HUES48 (cell line): ENCODE results near the gene GNE.
"Not testable (repeated sequence)": the region's sequence is repeated elsewhere in the genome, so short reads cannot be mapped to it uniquely, and the experiment has no call there.

Source experiments
- H3K27ac ChIP-seq: one replicate; pipeline ENCODE4 v1.7.0; 2013; ENCODE audit warnings: low read depth, low read length, inconsistent platforms
- H3K27me3 ChIP-seq: 2 replicates; pipeline ENCODE4 v1.6.1; 2013; ENCODE audit warnings: mild to moderate bottlenecking, low read length; ENCODE audit not compliant: control insufficient read depth, insufficient read depth
- H3K36me3 ChIP-seq: 2 replicates; pipeline ENCODE4 v1.6.1; 2013; ENCODE audit warnings: low read length; ENCODE audit not compliant: control insufficient read depth, insufficient read depth
- H3K4me1 ChIP-seq: 2 replicates; pipeline ENCODE4 v1.6.1; 2013; ENCODE audit warnings: mild to moderate bottlenecking, low read length; ENCODE audit not compliant: control insufficient read depth, insufficient read depth
- H3K4me3 ChIP-seq: 2 replicates; pipeline ENCODE4 v1.5.1; 2013; ENCODE audit warnings: mild to moderate bottlenecking, low read depth, low read length
- H3K9ac ChIP-seq: 2 replicates; pipeline ENCODE4 v1.6.1; 2013; ENCODE audit warnings: mild to moderate bottlenecking, low read depth, low read length, moderate library complexity
- H3K9me3 ChIP-seq: 2 replicates; pipeline ENCODE4 v1.6.1; 2013; ENCODE audit warnings: low read length; ENCODE audit not compliant: control insufficient read depth, insufficient read depth

Gene GNE

GRCh38 chr9:36189976-36190375, 68.3 kb downstream of the GNE start:
- Histone ChIP-seq H3K27ac (peak overlapping the region; percentile 95), H3K9me3 (no peaks in the 10 kb centered on the region), H3K4me3 (peak overlapping the region; percentile 94), H3K9ac (peak overlapping the region; percentile 70; the same call in 1 of the 2 replicates), H3K36me3 (peaks cover 11% of the 10 kb centered on the region), H3K27me3 (no peaks in the 10 kb centered on the region), H3K4me1 (peaks cover 23% of the 10 kb centered on the region)

DNA sequence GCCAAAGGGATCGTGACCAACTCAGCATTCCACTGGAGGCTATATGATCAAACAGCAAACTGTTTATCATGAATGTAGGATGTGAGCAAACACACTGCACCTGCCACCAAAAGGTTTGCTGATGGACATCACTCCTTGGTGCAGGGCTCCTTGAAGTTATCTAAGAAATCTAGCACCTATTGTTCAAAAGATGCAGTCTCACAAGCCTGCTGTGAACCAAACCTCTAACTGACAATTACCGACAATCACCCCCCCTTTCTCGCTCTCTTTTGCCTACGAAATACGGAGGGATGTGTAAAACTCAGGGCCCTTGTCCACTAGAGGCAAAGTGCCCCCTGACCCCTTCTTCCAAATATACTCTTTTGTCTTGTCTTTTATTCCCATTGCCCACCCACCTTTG, 70.0 kb downstream of the GNE start:
- Histone ChIP-seq H3K9me3 (no peaks in the 10 kb centered on the region), H3K4me3 (no peak overlapping the region), H3K36me3 (0 out of 2 replicates have a peak, but pooled peaks cover 3% of the 10 kb centered on the region), H3K9ac (no peak overlapping the region), H3K4me1 (peaks cover 23% of the 10 kb centered on the region), H3K27me3 (no peaks in the 10 kb centered on the region), H3K27ac (no peak overlapping the region)

GRCh38 chr9:36187414-36187813, 70.8 kb downstream of the GNE start:
- Histone ChIP-seq H3K4me3 (no peak overlapping the region), H3K9me3 (no peaks in the 10 kb centered on the region), H3K4me1 (peaks cover 16% of the 10 kb centered on the region; the same call in 1 of the 2 replicates), H3K36me3 (no peaks in the 10 kb centered on the region), H3K9ac (no peak overlapping the region), H3K27me3 (no peaks in the 10 kb centered on the region), H3K27ac (no peak overlapping the region)

DNA sequence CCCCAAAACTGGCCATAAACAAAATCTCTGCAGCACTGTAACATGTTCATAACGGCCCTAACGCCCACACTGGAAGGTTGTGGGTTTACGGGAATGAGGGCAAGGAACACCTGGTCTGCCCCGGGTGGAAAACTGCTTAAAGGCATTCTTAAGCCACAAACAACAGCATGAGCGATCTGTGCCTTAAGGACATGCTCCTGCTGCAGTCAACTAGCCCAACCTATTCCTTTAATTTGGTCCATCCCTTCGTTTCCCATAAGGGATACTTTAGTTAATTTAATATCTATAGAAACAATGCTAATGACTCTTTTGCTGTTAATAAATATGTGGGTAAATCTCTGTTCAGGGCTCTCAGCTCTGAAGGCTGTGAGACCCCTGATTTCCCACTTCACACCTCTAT, 78.0 kb downstream of the GNE start:
- not testable (repeated sequence) for H3K36me3 ChIP-seq, H3K9ac ChIP-seq, H3K27ac ChIP-seq, H3K9me3 ChIP-seq, H3K4me1 ChIP-seq, H3K4me3 ChIP-seq, H3K27me3 ChIP-seq

DNA sequence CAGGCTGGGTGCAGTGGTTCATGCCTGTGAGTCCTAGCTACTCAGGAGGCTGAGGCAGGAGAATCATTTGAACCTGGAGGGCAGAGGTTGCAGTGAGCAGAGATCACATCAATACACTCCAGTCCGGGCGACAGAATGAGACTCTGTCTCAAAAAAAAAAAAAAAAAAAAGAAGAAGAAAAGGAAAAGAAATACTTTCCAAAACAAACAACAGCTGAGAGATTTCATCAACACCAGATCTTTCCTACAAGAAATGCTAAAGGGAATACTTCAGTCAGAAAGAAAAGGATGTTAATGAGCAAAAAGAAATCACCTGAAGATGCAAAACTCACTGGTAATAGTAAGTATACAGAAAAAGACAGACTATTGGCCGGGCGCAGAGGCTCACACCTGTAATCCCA, 80.7 kb downstream of the GNE start:
- no peak overlapping the region for H3K27ac ChIP-seq
- no peaks in the 10 kb centered on the region for H3K9me3 ChIP-seq
- no peaks in the 10 kb centered on the region for H3K4me1 ChIP-seq
- H3K36me3 ChIP-seq: no peaks in the 10 kb centered on the region
- H3K9ac ChIP-seq: no peak overlapping the region
- H3K4me3 ChIP-seq: no peak overlapping the region
- no peaks in the 10 kb centered on the region for H3K27me3 ChIP-seq

DNA sequence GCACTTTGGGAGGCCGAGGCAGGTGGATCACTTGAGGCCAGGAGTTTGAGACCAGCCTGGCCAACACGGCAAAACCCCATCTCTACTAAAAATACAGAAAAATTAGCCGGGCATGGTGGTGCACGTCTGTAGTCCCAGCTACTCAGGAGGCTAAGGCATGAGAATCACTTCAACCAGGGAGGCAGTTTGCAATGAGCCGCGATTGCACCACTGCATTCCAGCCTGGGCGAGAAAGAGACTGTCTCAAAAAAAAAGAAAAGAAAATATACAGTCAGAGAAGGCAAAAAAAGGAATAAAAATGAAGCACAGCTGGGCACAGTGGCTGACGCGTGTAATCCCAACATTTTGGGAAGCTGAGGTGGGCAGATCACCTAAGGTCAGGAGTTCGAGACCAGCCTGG, 81.8 kb downstream of the GNE start:
- H3K4me1 ChIP-seq, H3K36me3 ChIP-seq, H3K9me3 ChIP-seq, H3K27me3 ChIP-seq, H3K9ac ChIP-seq, H3K4me3 ChIP-seq, H3K27ac ChIP-seq: not testable (repeated sequence)

DNA sequence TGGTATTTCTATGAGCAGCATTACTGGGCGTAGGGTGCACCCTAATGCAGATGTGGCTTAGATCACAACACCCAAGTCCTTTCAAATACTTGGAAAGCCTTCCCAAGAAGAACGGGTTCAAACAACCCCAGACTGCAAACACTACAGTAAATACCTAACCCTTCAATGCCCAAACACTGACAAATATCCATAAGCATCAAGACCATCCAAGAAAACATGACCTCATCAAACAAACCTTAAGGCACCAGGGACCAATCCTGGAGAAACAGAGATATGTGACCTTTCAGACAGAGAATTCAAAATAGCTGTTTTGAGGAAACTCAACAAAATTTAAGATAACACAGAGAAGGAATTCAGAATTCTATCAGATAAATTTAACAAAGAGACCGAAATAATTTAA, 83.0 kb downstream of the GNE start:
- not testable (repeated sequence) for H3K9ac ChIP-seq, H3K4me3 ChIP-seq, H3K9me3 ChIP-seq, H3K36me3 ChIP-seq, H3K27me3 ChIP-seq, H3K27ac ChIP-seq, H3K4me1 ChIP-seq

DNA sequence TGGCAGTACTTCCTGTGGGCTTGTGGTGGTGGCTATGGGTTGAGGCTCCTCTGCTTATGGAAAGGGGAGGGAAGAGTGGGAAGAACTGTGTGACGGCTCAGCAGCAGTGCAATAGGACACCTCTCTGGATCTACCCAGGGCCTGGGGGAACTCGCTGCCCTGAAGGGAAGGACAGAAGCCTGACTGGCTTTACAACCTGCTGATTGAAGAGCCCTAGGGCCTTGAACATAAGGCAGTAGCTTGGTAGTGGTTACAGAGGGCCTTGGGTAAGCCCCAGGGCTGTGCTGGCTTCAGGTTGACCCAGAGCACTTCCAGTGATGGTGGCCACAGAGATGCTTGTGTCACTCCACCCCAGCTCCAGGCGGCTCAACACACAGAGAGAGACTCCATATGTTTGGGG, 83.5 kb downstream of the GNE start:
- H3K4me3 ChIP-seq: no peak overlapping the region
- H3K9ac ChIP-seq: no peak overlapping the region
- H3K27me3 ChIP-seq: no peaks in the 10 kb centered on the region
- H3K27ac ChIP-seq: no peak overlapping the region
- H3K4me1 ChIP-seq: no peaks in the 10 kb centered on the region
- no peaks in the 10 kb centered on the region for H3K9me3 ChIP-seq
- no peaks in the 10 kb centered on the region for H3K36me3 ChIP-seq

DNA sequence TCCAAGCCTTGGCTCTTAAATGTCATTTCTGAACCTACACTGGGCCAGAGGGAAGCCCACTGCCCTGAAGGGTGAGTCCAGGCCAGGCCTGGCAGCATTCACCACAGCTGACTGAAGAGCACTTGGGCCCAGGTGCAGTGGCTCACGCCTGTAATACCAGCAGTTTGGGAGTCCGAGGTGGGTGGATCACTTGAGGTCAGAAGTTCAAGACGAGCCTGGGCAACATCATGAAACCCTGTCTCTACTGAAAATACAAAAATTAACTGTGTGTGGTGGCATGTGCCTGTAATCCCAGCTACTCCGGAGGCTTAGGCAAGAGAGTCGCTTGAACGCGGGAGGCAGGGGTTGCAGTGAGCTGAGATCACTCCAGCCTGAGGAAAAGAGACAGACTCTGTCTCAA, 84.0 kb downstream of the GNE start:
- no peak overlapping the region for H3K4me3 ChIP-seq
- no peak overlapping the region for H3K9ac ChIP-seq
- no peak overlapping the region for H3K27ac ChIP-seq
- no peaks in the 10 kb centered on the region for H3K9me3 ChIP-seq
- no peaks in the 10 kb centered on the region for H3K36me3 ChIP-seq
- H3K27me3 ChIP-seq: no peaks in the 10 kb centered on the region
- no peaks in the 10 kb centered on the region for H3K4me1 ChIP-seq

DNA sequence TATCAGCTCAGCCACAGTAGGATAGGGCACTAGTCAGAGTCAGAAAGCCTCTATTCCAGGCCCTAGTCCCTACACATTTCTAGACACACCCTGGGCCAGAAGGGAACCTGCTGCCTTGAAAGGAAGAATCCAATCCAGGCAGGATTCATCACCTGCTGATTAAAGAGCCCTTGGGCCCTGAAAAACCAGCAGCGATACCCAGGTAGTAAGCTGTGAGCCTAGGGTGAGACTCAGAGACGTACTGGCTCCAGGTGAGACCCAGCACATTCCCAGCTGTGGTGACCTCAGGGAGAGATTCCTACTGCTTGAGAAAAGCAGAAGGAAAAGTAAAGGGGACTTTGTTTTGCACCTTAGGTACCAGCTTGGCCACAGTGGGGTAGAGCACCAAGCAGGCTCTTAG, 84.4 kb downstream of the GNE start:
- Histone ChIP-seq H3K9ac (no peak overlapping the region), H3K4me3 (no peak overlapping the region), H3K9me3 (no peaks in the 10 kb centered on the region)

DNA sequence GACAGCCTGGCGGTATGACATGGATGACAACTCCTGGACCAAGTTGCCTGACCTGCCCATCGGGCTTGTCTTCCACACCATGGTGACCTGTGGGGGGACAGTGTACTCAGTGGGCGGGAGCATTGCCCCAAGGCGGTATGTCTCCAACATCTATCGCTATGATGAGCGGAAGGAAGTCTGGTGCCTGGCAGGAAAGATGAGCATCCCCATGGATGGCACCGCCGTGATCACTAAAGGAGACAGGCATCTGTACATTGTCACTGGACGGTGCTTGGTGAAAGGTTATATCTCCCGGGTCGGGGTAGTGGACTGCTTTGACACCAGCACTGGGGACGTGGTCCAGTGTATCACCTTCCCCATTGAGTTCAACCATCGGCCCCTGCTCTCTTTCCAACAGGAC, 87.7 kb downstream of the GNE start:
- no peaks in the 10 kb centered on the region for H3K9me3 ChIP-seq
- H3K4me3 ChIP-seq: no peak overlapping the region
- no peaks in the 10 kb centered on the region for H3K4me1 ChIP-seq
- H3K9ac ChIP-seq: no peak overlapping the region
- no peaks in the 10 kb centered on the region for H3K36me3 ChIP-seq
- H3K27ac ChIP-seq: no peak overlapping the region
- H3K27me3 ChIP-seq: no peaks in the 10 kb centered on the region

More for the DNA sequence above, 84.4 kb downstream of the GNE start:
- no peaks in the 10 kb centered on the region for H3K4me1 ChIP-seq
- no peaks in the 10 kb centered on the region for H3K27me3 ChIP-seq
- H3K27ac ChIP-seq: no peak overlapping the region
- no peaks in the 10 kb centered on the region for H3K36me3 ChIP-seq

GRCh38 chr9:36169708-36170107, 88.5 kb downstream of the GNE start:
- peaks cover 4% of the 10 kb centered on the region; the same call in 1 of the 2 replicates for H3K4me1 ChIP-seq
- H3K4me3 ChIP-seq: no peak overlapping the region
- H3K9me3 ChIP-seq: no peaks in the 10 kb centered on the region
- H3K27me3 ChIP-seq: no peaks in the 10 kb centered on the region
- no peaks in the 10 kb centered on the region for H3K36me3 ChIP-seq
- no peak overlapping the region for H3K9ac ChIP-seq
- H3K27ac ChIP-seq: no peak overlapping the region
